ENCODE measurements around the gene SLC46A1.

- TF ChIP-seq, protein P1, sequence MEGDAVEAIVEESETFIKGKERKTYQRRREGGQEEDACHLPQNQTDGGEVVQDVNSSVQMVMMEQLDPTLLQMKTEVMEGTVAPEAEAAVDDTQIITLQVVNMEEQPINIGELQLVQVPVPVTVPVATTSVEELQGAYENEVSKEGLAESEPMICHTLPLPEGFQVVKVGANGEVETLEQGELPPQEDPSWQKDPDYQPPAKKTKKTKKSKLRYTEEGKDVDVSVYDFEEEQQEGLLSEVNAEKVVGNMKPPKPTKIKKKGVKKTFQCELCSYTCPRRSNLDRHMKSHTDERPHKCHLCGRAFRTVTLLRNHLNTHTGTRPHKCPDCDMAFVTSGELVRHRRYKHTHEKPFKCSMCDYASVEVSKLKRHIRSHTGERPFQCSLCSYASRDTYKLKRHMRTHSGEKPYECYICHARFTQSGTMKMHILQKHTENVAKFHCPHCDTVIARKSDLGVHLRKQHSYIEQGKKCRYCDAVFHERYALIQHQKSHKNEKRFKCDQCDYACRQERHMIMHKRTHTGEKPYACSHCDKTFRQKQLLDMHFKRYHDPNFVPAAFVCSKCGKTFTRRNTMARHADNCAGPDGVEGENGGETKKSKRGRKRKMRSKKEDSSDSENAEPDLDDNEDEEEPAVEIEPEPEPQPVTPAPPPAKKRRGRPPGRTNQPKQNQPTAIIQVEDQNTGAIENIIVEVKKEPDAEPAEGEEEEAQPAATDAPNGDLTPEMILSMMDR (IDR thresholded peaks at IDR 0.05; ENCODE audit: low read depth, low read length, poor library complexity, severe bottlenecking): no peak
- no peak for TF ChIP-seq EZH2phosphoT487 (IDR thresholded peaks at IDR 0.05; ENCODE audit: borderline replicate concordance, low read length)
These were observed 10.0 kb downstream of the SLC46A1 start for GRCh38 chr17:28395968-28396367.
